ACC112 (cell line): ENCODE results near the gene CHURC1.
"Not testable (repeated sequence)": the region's sequence is repeated elsewhere in the genome, so short reads cannot be mapped to it uniquely, and the experiment has no call there.

Source experiments
- H2AFZ ChIP-seq: fragments of 200-600 bp; sonication (generic); one replicate; pipeline ENCODE4 v1.6.0; 2017; ENCODE audit warnings: antibody characterized with exemption, low read length; ENCODE audit not compliant: unreplicated experiment
- H3K27ac ChIP-seq: fragments of 200-600 bp; sonication (generic); 2 replicates; pipeline ENCODE4 v1.5.1; 2014; ENCODE audit warnings: low read depth, mild to moderate bottlenecking, antibody characterized with exemption, low read length, moderate library complexity
- H3K27me3 ChIP-seq: fragments of 200-600 bp; sonication (generic); 2 replicates; pipeline ENCODE4 v1.6.1; 2014; ENCODE audit warnings: mild to moderate bottlenecking, antibody characterized with exemption, low read length, moderate library complexity, mixed read lengths; ENCODE audit not compliant: insufficient read depth
- H3K36me3 ChIP-seq: fragments of 200-600 bp; sonication (generic); 2 replicates; pipeline ENCODE4 v1.6.1; 2016; ENCODE audit warnings: mild to moderate bottlenecking, antibody characterized with exemption, low read length, moderate library complexity, mixed read lengths; ENCODE audit not compliant: insufficient read depth
- H3K4me1 ChIP-seq: fragments of 200-600 bp; sonication (generic); one replicate; pipeline ENCODE4 v1.6.1; 2016; ENCODE audit warnings: low read length, mixed read lengths; ENCODE audit not compliant: insufficient read depth, unreplicated experiment, control insufficient read depth
- H3K4me3 ChIP-seq: fragments of 200-600 bp; sonication (generic); 2 replicates; pipeline ENCODE4 v1.5.1; 2014; ENCODE audit warnings: mild to moderate bottlenecking, low read depth, low read length
- H3K79me2 ChIP-seq: fragments of 200-600 bp; sonication (generic); one replicate; pipeline ENCODE4 v1.6.0; 2016; ENCODE audit warnings: low read length; ENCODE audit not compliant: control insufficient read depth, unreplicated experiment, insufficient read depth

CHURC1 gene

DNA sequence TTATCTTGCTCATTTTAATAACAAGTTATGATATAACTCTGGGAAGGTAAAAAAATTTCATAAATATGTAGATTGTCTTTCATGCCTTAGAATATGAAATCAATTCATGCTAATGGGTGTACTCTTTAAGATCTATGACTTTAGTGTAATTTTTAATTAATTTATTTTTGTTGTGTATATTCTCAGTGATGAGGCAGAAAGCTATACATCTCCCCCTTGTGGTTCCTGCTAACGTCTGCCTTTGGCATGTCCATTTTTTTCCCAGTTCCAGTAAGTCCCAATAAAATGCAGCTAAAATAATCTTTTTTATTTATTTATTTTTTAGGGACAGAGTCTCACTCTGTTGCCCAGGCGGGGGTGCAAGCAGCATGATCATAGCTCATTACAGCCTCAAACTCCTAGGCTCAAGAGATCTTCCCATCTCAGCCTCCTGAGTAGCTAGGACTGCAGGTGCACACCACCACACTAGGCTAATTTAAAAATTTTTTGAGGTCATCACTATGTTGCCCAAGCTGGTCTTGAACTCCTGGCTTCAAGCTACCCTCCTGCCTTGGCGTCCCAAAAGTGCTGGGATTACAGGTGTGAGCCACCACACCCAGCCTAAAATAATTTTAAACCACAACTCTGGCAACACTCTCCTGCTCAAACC, 3.3 kb upstream of the CHURC1 start:
- H2AFZ ChIP-seq = no peak overlapping the region
- no peak overlapping the region for H3K27ac ChIP-seq
- peaks cover 9% of the 10 kb centered on the region for H3K4me1 ChIP-seq
- peaks cover 23% of the 10 kb centered on the region for H3K27me3 ChIP-seq
- peaks cover 2% of the 10 kb centered on the region; the same call in 1 of the 2 replicates for H3K36me3 ChIP-seq
- peaks cover 17% of the 10 kb centered on the region for H3K79me2 ChIP-seq
- H3K4me3 ChIP-seq = no peak overlapping the region

DNA sequence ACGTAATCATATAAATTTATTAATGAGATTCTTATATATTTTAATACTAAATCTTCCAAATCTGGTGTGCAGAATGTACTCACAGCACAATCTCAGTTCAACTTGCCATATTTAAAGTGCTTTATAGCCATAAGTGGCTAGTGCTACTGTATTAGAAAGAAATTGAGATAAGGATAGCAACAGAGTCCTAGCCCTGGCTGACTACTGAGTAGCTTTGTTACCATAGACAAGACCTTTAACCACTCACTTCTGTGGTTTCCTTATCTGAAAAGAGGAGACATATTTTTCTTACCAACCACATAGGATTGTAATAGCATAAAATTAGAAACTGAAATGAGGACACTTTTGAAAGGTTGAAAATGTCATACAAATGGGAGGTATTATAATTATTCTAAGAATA, 2.0 kb upstream of the CHURC1 start:
- Histone ChIP-seq H3K4me1 (peaks cover 12% of the 10 kb centered on the region), H3K79me2 (peaks cover 28% of the 10 kb centered on the region), H3K4me3 (no peak overlapping the region), H2AFZ (no peak overlapping the region), H3K36me3 (peaks cover 4% of the 10 kb centered on the region; the same call in 1 of the 2 replicates), H3K27ac (no peak overlapping the region), H3K27me3 (peaks cover 23% of the 10 kb centered on the region)

DNA sequence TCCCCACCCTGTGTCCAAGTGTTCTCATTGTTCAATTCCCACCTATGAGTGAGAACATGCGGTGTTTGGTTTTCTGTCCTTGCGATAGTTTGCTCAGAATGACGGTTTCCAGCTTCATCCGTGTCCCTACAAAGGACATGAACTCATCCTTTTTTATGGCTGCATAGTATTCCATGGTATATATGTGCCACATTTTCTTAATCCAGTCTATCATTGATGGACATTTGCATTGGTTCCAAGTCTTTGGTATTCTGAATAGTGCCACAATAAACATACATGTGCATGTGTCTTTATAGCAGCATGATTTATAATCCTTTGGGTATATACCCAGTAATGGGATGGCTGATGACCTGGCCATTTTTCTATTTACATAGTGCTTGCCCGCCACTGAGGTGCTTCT, 778 bp upstream of the CHURC1 start:
- Histone ChIP-seq H3K4me3 (peak overlapping the region; percentile 90), H3K79me2 (peaks cover 40% of the 10 kb centered on the region), H3K4me1 (peaks cover 24% of the 10 kb centered on the region), H3K27me3 (peaks cover 23% of the 10 kb centered on the region)
- not testable (repeated sequence) for H3K36me3 ChIP-seq, H3K27ac ChIP-seq, H2AFZ ChIP-seq

DNA sequence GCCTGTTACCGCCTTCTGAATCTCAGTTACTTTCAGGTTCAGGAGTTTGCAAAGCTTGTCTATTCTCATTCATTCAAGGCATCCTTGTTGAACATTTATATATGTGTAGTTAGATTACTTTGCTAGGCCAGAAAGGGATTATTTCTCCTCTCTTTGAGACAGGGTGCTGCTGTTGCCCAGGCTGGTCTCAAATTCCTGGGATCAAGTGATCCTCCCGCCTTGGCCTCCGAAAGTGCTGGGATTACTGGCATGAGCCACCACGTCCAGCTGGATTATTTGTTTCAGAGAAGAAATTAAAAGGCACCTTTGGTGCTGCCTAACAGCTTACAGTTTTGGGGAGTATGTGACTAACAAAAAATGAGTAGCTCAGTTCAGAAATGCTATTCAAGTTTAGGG, 772 bp downstream of the CHURC1 start:
- peaks cover 54% of the 10 kb centered on the region for H3K79me2 ChIP-seq
- H3K4me3 ChIP-seq = peak overlapping the region; percentile 90
- peaks cover 4% of the 10 kb centered on the region; the same call in 1 of the 2 replicates for H3K36me3 ChIP-seq
- H3K27me3 ChIP-seq = peaks cover 9% of the 10 kb centered on the region
- peaks cover 39% of the 10 kb centered on the region for H3K4me1 ChIP-seq
- H2AFZ ChIP-seq = peak overlapping the region; percentile 91
- H3K27ac ChIP-seq = peak overlapping the region; percentile 79

DNA sequence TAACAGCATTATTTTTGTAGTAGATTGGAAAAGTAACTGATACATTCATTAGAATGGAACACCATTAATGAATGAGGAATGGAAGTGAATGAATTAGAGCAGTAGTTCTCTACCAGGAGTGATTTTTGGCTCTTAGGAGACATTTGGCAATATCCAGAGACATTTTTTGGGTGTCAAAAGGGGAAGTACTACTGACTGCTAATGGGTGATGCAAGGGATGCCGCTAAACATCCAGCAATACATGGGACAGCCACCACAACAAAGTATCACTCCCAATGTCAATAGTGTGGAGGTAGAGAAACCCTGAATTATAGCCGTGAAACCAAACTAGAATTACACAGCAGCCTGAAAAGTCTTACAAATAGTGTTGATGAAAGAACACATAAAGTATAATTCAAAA, 1.5 kb downstream of the CHURC1 start:
- peaks cover 46% of the 10 kb centered on the region for H3K4me1 ChIP-seq
- peaks cover 9% of the 10 kb centered on the region for H3K27me3 ChIP-seq
- H3K27ac ChIP-seq = no peak overlapping the region
- peaks cover 60% of the 10 kb centered on the region for H3K79me2 ChIP-seq
- peaks cover 4% of the 10 kb centered on the region; the same call in 1 of the 2 replicates for H3K36me3 ChIP-seq
- peak overlapping the region; percentile 90 for H3K4me3 ChIP-seq
- H2AFZ ChIP-seq = no peak overlapping the region

DNA sequence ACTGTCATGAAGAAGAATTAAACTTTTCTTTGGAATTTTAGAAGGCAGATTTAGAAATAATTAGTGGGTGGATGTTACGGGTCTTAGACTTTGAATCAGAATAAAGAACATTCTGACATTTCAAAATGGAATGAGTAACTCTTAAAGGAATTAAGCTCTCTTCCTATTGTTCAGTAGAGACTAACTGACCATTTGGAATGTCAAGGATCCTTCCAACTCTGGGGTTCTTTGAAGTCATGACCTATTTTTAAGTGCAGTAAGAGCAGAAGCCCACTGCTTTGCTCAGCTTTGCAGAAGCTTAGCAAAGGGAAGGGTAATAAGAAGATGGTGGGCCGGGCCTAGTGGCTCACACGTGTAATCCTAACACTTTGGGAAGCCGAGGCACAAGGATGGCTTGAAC, 4.0 kb downstream of the CHURC1 start:
- Histone ChIP-seq H3K4me1 (peaks cover 49% of the 10 kb centered on the region), H2AFZ (no peak overlapping the region), H3K27ac (peak overlapping the region; percentile 31), H3K27me3 (no peaks in the 10 kb centered on the region), H3K36me3 (peaks cover 4% of the 10 kb centered on the region; the same call in 1 of the 2 replicates), H3K4me3 (0 out of 2 replicates have a peak overlapping the region, but pooled peaks have one; percentile 0), H3K79me2 (peaks cover 75% of the 10 kb centered on the region)

DNA sequence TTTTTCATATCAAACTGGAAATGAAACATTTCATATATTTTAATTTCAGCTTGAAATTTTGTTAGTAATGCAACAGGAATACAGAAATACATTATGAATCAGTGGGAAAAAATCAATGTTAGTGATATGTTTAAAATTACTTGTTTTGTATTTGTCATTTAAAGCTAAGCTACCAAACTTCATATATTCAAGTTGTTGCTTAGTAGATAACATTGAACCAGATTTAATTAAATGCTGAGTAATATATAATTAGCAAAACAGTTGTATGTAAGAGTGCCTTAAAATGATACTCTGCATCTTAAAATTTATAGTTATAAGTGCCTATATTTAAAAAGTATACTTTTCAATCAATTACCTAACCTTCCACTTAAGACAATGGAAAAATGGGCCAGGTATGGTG, 5.0 kb downstream of the CHURC1 start:
- Histone ChIP-seq H3K79me2 (peaks cover 79% of the 10 kb centered on the region), H3K4me1 (peaks cover 49% of the 10 kb centered on the region), H3K27ac (peak overlapping the region; percentile 31), H3K36me3 (peaks cover 10% of the 10 kb centered on the region), H3K4me3 (no peak overlapping the region), H3K27me3 (no peaks in the 10 kb centered on the region), H2AFZ (no peak overlapping the region)

DNA sequence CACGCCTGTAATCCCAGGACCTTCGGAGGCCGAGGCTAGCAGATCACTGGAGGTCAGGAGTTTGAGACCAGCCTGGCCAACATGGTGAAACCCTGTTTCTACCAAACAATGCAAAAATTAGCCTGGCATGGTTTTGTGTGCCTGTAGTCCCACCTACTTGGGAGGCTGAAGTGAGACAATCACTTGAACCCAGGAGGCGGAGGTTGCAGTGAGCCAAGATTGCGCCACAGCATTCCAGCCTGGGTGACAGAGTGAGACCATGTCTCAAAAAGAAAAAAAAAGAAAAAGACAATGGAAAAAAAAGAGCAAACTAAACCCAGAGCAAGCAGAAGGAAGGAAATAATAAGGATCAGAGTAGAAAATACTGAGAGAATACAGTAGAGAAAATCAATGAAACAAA, 5.4 kb downstream of the CHURC1 start:
- no peak overlapping the region for H2AFZ ChIP-seq
- peaks cover 78% of the 10 kb centered on the region for H3K79me2 ChIP-seq
- no peak overlapping the region for H3K4me3 ChIP-seq
- peaks cover 49% of the 10 kb centered on the region for H3K4me1 ChIP-seq
- no peaks in the 10 kb centered on the region for H3K27me3 ChIP-seq
- H3K36me3 ChIP-seq = peaks cover 12% of the 10 kb centered on the region
- peak overlapping the region; percentile 31 for H3K27ac ChIP-seq

DNA sequence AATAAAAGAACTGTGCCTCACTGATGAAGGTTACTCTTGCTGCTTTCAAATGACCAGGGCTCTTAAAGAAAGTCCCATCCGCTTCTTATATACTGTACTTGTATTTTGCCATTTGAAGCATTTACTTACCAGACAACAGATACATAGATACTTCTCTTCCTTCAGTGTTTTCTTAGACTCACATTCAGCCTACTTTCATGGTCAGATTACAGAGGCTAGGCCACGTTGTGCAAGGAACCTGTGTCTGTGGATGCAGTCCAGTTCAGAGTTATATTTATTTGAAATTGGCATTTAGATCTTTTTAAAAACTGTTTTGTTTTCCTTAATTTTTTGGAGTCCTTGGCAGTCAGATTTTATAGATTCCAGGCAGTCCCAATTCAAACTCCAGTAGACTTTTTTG, 6.2 kb downstream of the CHURC1 start:
- Histone ChIP-seq H2AFZ (no peak overlapping the region), H3K4me1 (peaks cover 44% of the 10 kb centered on the region), H3K27ac (no peak overlapping the region), H3K4me3 (no peak overlapping the region), H3K27me3 (no peaks in the 10 kb centered on the region), H3K36me3 (peaks cover 16% of the 10 kb centered on the region), H3K79me2 (peaks cover 70% of the 10 kb centered on the region)

DNA sequence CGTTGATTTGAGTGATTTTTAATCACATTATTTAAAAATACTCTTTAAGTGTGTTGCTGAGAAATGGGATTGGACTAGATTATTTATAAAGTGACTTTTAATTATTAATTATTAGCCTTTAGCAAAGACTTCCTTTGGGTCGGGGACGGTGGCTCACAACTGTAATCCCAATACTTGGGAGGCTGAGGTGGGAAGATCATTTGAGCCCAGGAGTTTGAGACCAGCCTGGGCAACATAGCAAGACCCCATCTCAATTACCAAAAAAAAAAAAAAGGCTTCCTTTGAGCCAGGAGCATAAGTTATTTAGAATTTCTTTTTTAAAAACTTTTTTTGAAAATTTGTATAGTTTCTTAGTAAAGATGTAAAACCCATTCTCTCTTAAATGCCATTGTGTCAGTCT, 8.8 kb downstream of the CHURC1 start:
- Histone ChIP-seq H3K27ac (no peak overlapping the region), H2AFZ (no peak overlapping the region), H3K79me2 (peaks cover 46% of the 10 kb centered on the region), H3K4me3 (no peak overlapping the region), H3K36me3 (peaks cover 27% of the 10 kb centered on the region), H3K4me1 (peaks cover 29% of the 10 kb centered on the region), H3K27me3 (no peaks in the 10 kb centered on the region)

DNA sequence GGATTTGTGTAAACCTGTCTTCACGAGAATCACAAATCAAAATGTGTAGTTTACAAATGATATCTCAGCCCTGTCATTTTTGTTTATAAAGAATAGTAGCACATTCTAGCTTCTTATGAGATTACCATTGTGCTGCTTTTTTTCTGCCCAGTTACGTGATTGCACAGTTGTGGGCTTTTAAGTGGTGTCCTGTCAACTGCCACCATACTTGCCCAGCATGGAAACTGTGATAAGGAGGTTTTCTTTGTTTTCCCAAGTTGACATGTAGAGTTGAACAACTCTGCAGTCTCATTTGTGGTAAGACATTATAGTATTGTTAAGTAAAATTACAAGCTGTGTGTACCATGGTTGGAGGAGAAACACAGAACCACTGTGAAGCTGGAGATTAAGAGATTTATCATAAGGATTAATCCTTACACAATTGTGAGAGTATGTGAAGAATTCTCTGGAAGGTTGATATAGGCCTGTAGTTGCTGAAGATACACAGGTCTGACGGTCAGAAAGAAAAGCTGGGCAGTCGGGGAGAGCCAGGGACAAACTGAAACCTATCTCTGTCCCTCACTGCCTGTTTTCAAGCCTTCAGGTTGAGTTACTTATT, 12.2 kb downstream of the CHURC1 start:
- no peak overlapping the region for H3K27ac ChIP-seq

More for the DNA sequence above, 12.2 kb downstream of the CHURC1 start:
- Histone ChIP-seq H3K36me3 (peaks cover 35% of the 10 kb centered on the region), H3K4me3 (no peak overlapping the region), H3K4me1 (peaks cover 1% of the 10 kb centered on the region), H2AFZ (no peak overlapping the region), H3K27me3 (no peaks in the 10 kb centered on the region), H3K79me2 (peaks cover 22% of the 10 kb centered on the region)
